ENCODE measurements around the gene ACP2.

- TF ChIP-seq CTCF (IDR thresholded peaks at IDR 0.05; ENCODE audit: poor library complexity) (no peak), EZH2 (IDR thresholded peaks at IDR 0.05; ENCODE audit: borderline replicate concordance) (no peak)
Measured at GRCh38 chr11:47296045-47296444, 47.4 kb upstream of the ACP2 start.

All from hepatocyte (in vitro differentiated cells).